Endometrial microvascular endothelial cells (primary cell): ENCODE measurements around the gene SPATA19. TPM values are rescaled to one million over a fixed set of nuclear protein-coding genes. Genes with fewer than 3 reads are reported as not detected.
"Not testable (repeated sequence)": the region's sequence is repeated elsewhere in the genome, so short reads cannot be mapped to it uniquely, and the experiment has no call there.

Source experiments
- in situ Hi-C: cut with HindIII; loops from 2 replicates; pipeline ENCODE4 v1.10.0; 2017; ENCODE audit warnings: low sequenced_read_pairs, low pct_unique_long_range_greater_than_20kb; ENCODE audit errors: inconsistent ontology term
- total RNA-seq: library from RNA; depleted of rRNA; stranded (reverse); fragments of >200 nt; gene quantifications from one replicate; pipeline ENCODE4 v1.2.3, GENCODE V29; 2015; ENCODE audit errors: inconsistent ontology term

Gene SPATA19
- not detected for total RNA-seq

GRCh38 chr11:133845413-133845812, at the start of gene SPATA19:
SPATA19 (minus strand) TSS chr11:133845513; CDS start chr11:133845446, 67 bp downstream.
- in situ Hi-C loops, result no loop called here

GRCh38 chr11:133895061-133895479, 49.8 kb upstream of the SPATA19 start:
- in situ Hi-C loops, result no loop called here

GRCh38 chr11:133893381-133893780, 48.1 kb upstream of the SPATA19 start:
- in situ Hi-C loops, result no loop called here

- in situ Hi-C loops, result no loop called here
Observed at GRCh38 chr11:133892584-133893380, 47.5 kb upstream of the SPATA19 start.

DNA sequence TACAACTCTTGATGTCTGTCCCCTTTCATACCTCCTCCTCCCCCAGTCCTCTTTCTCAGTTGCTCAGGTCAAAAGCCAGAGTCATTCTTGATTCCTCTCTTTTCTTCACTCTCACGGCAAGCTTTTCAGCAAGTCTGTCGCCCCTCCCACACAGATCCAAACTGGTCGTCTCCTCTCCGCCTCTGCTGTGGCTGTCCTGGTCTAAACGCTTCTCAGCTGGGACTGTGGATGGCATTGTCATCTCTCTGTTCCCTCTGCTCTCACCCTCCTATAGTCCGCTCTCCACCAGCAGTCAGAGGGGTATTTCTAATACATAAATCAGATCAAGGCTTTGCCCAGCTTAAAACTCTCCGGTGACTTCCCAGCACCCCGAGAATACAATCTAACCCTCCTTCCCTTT, 46.8 kb upstream of the SPATA19 start:
- in situ Hi-C loops, result no loop called here

DNA sequence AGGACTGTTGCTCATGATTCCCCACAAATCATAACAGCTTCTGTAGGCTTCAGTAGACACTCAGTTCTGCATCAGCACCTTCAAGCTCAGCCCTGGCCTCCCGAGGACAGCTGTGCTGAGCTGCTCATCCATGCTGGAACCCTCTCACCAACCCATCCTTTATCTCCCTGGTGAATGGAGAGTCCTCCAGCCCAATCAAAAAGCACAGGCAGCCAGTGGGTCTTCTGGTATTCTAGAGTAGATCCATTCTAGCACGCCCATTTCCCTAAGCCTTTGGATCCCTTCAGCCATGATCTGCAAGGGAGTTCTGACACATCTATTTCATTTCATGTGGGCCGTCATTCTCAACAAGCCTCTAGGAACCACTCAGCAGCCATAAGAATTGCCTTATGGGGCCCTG, 44.6 kb upstream of the SPATA19 start:
- in situ Hi-C loops, result no loop called here

GRCh38 chr11:133889188-133889587, 43.9 kb upstream of the SPATA19 start:
- in situ Hi-C loops, result no loop called here

GRCh38 chr11:133887692-133888332, 42.5 kb upstream of the SPATA19 start:
- in situ Hi-C loops, result no loop called here

DNA sequence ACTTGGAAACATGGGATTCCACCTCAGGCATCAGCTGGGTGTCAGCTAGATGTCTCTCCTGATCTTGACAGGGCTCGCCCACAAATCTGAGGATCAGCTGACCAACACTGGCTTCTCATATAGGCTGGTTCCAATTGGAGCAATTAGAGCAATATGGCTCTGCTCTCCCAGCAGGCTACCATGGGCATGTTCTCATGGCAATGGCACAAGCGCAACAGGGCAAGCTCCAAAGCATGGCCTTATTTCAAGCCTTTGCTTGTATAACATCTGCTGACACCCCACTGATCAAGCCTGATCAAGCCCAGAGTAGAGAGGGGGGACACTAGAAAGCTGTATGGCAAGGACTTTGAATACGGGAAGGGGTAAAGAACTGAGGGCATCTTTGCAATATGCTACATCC, 40.7 kb upstream of the SPATA19 start:
- in situ Hi-C loops, result no loop called here

DNA sequence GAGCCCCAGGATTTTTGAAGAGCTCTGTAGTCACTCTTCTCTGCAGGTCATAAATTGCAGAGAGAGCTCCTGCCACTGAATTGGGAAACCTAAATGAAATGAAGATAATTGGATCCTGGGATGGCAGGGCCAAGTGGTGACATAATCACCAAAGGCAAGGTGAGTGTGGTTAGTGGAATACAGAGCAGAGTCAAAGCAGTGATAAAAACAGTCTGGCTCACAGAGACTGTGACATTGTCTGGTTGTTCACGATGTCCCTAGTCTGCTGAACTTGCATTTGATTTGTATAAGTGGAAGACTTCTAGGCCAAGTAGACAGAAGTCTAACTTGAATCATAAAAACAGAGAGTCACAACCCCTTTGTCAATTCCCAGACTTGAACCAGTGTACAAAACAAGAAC, 26.8 kb upstream of the SPATA19 start:
- in situ Hi-C loops, result no loop called here

- in situ Hi-C loops, result no loop called here
Observed at GRCh38 chr11:133867456-133867855, 22.1 kb upstream of the SPATA19 start.

DNA sequence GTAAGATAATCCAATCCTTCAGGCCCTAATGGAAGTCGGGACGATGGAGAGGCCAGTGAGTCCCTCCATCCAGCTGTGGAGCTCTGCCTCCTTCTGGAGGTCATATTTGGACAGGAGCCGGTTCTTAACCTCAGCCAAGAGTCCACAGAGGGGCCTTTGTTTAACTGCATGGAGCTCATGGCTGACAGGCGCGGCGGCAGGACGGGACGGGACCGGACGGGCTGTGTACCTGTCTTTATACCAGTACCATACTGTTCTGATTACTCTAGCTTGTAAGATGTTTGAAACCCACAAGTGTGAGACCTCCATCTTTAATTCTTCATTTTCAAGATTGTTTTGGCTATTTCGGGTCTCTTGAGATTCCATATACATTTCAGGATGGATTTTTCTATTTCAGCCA, 20.2 kb upstream of the SPATA19 start:
- in situ Hi-C loops, result no loop called here

GRCh38 chr11:133864756-133865155, 19.4 kb upstream of the SPATA19 start:
- in situ Hi-C loops, result no loop called here

- in situ Hi-C loops, result no loop called here
Observed at GRCh38 chr11:133860151-133860550, 14.8 kb upstream of the SPATA19 start.

GRCh38 chr11:133854330-133854960, 9.1 kb upstream of the SPATA19 start:
- in situ Hi-C loops, result not testable (repeated sequence)

DNA sequence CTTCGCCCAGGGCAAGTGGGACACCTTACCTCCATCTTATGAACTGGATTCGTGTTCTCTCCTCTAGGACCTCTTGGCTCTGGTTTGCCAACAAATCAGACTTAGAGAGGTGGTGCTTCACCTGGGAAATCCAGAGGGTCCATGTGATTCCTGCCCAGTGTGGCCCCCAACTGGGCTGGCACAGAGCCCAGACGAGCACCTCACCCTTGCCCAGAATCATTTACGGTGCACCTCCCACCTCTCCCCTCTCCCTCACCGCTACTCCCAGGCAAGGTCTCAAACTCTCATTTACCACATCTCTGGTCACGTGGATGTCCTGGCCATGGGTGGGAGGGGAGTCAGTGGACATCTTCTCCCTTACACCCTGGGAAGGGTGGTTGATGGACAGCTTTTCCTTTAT, 1.1 kb downstream of the SPATA19 start:
- in situ Hi-C loops, result no loop called here

GRCh38 chr11:133843454-133843987, 1.8 kb downstream of the SPATA19 start:
- in situ Hi-C loops, result no loop called here

DNA sequence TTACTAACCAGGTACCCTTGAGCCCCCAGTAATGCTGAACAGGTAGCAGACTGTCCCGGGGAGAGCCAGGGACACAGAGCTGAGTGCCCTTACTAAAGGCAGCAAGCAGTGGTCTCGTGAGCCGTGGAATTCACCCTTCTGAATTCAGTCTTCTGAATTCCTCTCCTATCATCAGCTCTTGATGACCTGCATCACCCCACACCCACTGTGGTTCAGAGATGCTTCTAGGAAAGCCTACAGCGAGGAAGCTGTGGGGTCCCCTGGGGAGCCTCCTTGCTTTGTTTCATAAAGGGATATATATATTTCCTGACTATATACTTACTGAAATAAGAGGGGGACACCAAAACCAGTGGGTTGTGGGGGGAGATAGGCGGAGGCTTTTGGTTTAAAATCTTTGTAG, 2.6 kb downstream of the SPATA19 start:
- in situ Hi-C loops, result no loop called here

DNA sequence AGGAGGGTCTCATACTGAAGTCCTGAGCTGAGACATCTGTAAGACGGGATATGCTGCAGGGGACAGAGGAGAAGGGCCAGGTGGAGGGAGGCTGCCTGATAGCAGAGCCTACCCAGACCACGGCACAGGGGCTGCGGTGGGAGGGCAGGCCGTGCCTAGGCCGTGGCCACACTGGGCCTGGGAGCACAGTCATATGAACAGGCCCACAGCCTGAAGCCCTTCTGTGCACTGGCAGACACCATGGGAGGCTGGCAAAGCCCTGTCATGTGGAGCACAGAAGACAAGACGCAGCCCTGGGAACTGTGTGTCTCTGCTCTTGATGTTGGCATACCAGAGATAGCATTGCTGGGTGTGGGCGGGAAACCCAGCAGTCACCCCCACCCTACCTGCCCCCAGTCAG, 3.3 kb downstream of the SPATA19 start:
- in situ Hi-C loops, result no loop called here
